Keratinocyte (primary cell): ENCODE measurements around the gene RGS2.

Source experiments
- CTCF ChIP-seq, 3 experiments: IDR thresholded peaks in 1 of 3; conservative IDR thresholded peaks in 1 of 3; optimal IDR thresholded peaks in 1 of 3; 2 replicates in 2 of 3; 3 replicates in 1 of 3; pipeline versions ENCODE3 to v1.5.1; 2011; ENCODE audit warnings: low read length in 3 of 3, mild to moderate bottlenecking in 3 of 3, moderate library complexity in 2 of 3, control low read depth in 1 of 3, inconsistent platforms in 1 of 3; ENCODE audit not compliant: insufficient read depth in 2 of 3; ENCODE audit errors: extremely low read depth in 1 of 3
- EZH2 ChIP-seq: IDR thresholded peaks from one replicate; pipeline ENCODE4 v1.6.1; 2012; ENCODE audit warnings: inconsistent platforms, mild to moderate bottlenecking, low read length, moderate library complexity

GRCh38 chr1:192809307-192810252 is 741 bp downstream of the RGS2 start:
- no peak for TF ChIP-seq CTCF (optimal IDR thresholded peaks at IDR 0.05 in 1 of 3, IDR thresholded peaks at IDR 0.05 in 1 of 3, conservative IDR thresholded peaks at IDR 0.05 in 1 of 3; ENCODE audit: extremely low read depth in 1 of 3, insufficient read depth in 2 of 3, low read length in 3 of 3)
- no peak for TF ChIP-seq EZH2
